NCI-H510A treated with DMSO at 0.1 percent for 48 hours (cell line): Measurements from ENCODE around the gene NR2F6.
A peak's percentile ranks its signal among the peaks of the same experiment; 100 is the strongest.
"Not testable (repeated sequence)": the region's sequence is repeated elsewhere in the genome, so short reads cannot be mapped to it uniquely, and the experiment has no call there.

Experiments
- DNase-seq: peaks from one replicate; lab custom pipeline; 2025; lab: John Stamatoyannopoulos, UW

Gene NR2F6

GRCh38 chr19:17245535-17245984 lies at the start of gene NR2F6:
TSS of gene NR2F6 (minus strand) at chr19:17245919. CDS start at chr19:17245220, 699 bp downstream.
- no peak for DNase-seq

- DNase-seq, result no peak
These were observed 48.6 kb upstream of the NR2F6 start for GRCh38 chr19:17294051-17294891.

- DNase-seq, result no peak
These were observed 47.9 kb upstream of the NR2F6 start for GRCh38 chr19:17293605-17294004.

- DNase-seq, result peak; percentile 8
These were observed 46.8 kb upstream of the NR2F6 start for GRCh38 chr19:17292301-17293074.

GRCh38 chr19:17289489-17289888 lies 43.8 kb upstream of the NR2F6 start:
- peak; percentile 3 for DNase-seq

- DNase-seq, result no peak
These were observed 41.0 kb upstream of the NR2F6 start for GRCh38 chr19:17286752-17287151.

GRCh38 chr19:17286263-17286662 lies 40.5 kb upstream of the NR2F6 start:
- DNase-seq, result no peak

- DNase-seq, result no peak
These were observed 39.9 kb upstream of the NR2F6 start for GRCh38 chr19:17285415-17286135.

- DNase-seq, result no peak
These were observed 37.8 kb upstream of the NR2F6 start for GRCh38 chr19:17283504-17283996.

GRCh38 chr19:17282488-17283125 lies 36.9 kb upstream of the NR2F6 start:
- peak; percentile 87 for DNase-seq

- no peak for DNase-seq
These were observed 35.9 kb upstream of the NR2F6 start, which contains the start of gene ANKLE1 for GRCh38 chr19:17281391-17282304. TSS of gene ANKLE1 (plus strand) at chr19:17281901. CDS start at chr19:17281921, 20 bp downstream.

GRCh38 chr19:17279436-17279835 lies 33.7 kb upstream of the NR2F6 start:
- DNase-seq, result no peak

- no peak for DNase-seq
These were observed 29.9 kb upstream of the NR2F6 start for GRCh38 chr19:17275441-17276175.

GRCh38 chr19:17274892-17275291 lies 29.2 kb upstream of the NR2F6 start:
- DNase-seq, result not testable (repeated sequence)

GRCh38 chr19:17268754-17269153 lies 23.0 kb upstream of the NR2F6 start:
- DNase-seq, result no peak

GRCh38 chr19:17266975-17267788 lies 21.5 kb upstream of the NR2F6 start, which contains the start of gene BABAM1:
TSS of gene BABAM1 (plus strand) at chr19:17267443. CDS start at chr19:17268807, 1,364 bp downstream.
- peak; percentile 97 for DNase-seq

GRCh38 chr19:17266589-17266974 lies 20.9 kb upstream of the NR2F6 start:
- no peak for DNase-seq

GRCh38 chr19:17266026-17266425 lies 20.3 kb upstream of the NR2F6 start:
- DNase-seq, result no peak

- DNase-seq, result no peak
These were observed 18.9 kb upstream of the NR2F6 start, which contains the start of gene USHBP1 for GRCh38 chr19:17264641-17264979. TSS of gene USHBP1 (minus strand) at chr19:17264745. CDS start at chr19:17264299, 446 bp downstream.
